Neural cell (in vitro differentiated cells): ENCODE data around the gene ABCA12. TPM values are rescaled to one million over a fixed set of nuclear protein-coding genes. Genes with fewer than 3 reads are reported as not detected.

Source experiments
- H2AFZ ChIP-seq: fragments of 200-600, 300-800 bp; sonication (generic), shearing (Covaris generic); 2 replicates; pipeline ENCODE4 v1.6.0; 2014; ENCODE audit warnings: low read depth, mild to moderate bottlenecking, antibody characterized with exemption, low read length, moderate library complexity
- H3F3A ChIP-seq: fragments of 200-600 bp; shearing (Covaris generic); 2 replicates; pipeline ENCODE4 v1.6.1; 2016; ENCODE audit warnings: mild to moderate bottlenecking, moderate library complexity, mixed read lengths, antibody characterized with exemption, low read length; ENCODE audit not compliant: insufficient read depth, poor library complexity, severe bottlenecking
- H3K27ac ChIP-seq: fragments of 200-600, 300-800 bp; sonication (generic), shearing (Covaris generic); 2 replicates; pipeline ENCODE4 v1.5.1; 2014; ENCODE audit warnings: mild to moderate bottlenecking, low read length, moderate library complexity
- H3K27me3 ChIP-seq: fragments of 300-800, 200-600 bp; sonication (generic), shearing (Covaris generic); 2 replicates; pipeline ENCODE4 v1.6.0; 2014; ENCODE audit warnings: mild to moderate bottlenecking, low read depth, low read length, moderate library complexity; ENCODE audit not compliant: insufficient read depth
- H3K36me3 ChIP-seq: fragments of 300-800, 200-600 bp; sonication (generic), shearing (Covaris generic); 2 replicates; pipeline ENCODE4 v1.5.1; 2014; ENCODE audit warnings: mild to moderate bottlenecking, antibody characterized with exemption, low read length, moderate library complexity; ENCODE audit not compliant: insufficient read depth
- H3K4me2 ChIP-seq: fragments of 300-800, 200-600 bp; sonication (generic), shearing (Covaris generic); 2 replicates; pipeline ENCODE4 v1.6.0; 2014; ENCODE audit warnings: mild to moderate bottlenecking, low read length
- H3K4me3 ChIP-seq: fragments of 300-800, 200-600 bp; sonication (generic), shearing (Covaris generic); 2 replicates; pipeline ENCODE4 v1.5.1; 2014; ENCODE audit warnings: mild to moderate bottlenecking, low read length, moderate library complexity
- H3K79me2 ChIP-seq: fragments of 200-600 bp; shearing (Covaris generic); replicated peaks from 2 replicates; pipeline ENCODE4 v1.6.0; 2014; ENCODE audit warnings: mild to moderate bottlenecking, low read length, moderate library complexity; ENCODE audit not compliant: insufficient read depth
- H3K9ac ChIP-seq: fragments of 300-800, 200-600 bp; sonication (generic), shearing (Covaris generic); 2 replicates; pipeline ENCODE4 v1.6.1; 2016; ENCODE audit warnings: mild to moderate bottlenecking, low read length, mixed read lengths
- H3K9me2 ChIP-seq: fragments of 200-600 bp; shearing (Covaris generic); 2 replicates; pipeline ENCODE4 v1.6.1; 2016; ENCODE audit warnings: mild to moderate bottlenecking, low read length, mixed read lengths; ENCODE audit not compliant: insufficient read depth
- H3K9me3 ChIP-seq: fragments of 200-600, 300-800 bp; sonication (generic), shearing (Covaris generic); 2 replicates; pipeline ENCODE4 v1.6.1; 2016; ENCODE audit warnings: mild to moderate bottlenecking, mixed run types, low read length, moderate library complexity, mixed read lengths
- H4K20me1 ChIP-seq: fragments of 200-600 bp; shearing (Covaris generic); 2 replicates; pipeline ENCODE4 v1.6.1; 2016; ENCODE audit warnings: mild to moderate bottlenecking, mixed run types; ENCODE audit not compliant: insufficient read depth
- CTCF ChIP-seq: fragments of 450-650 bp; IDR thresholded peaks from 2 replicates; pipeline ENCODE4 v1.5.1; 2014; ENCODE audit warnings: antibody characterized with exemption, mild to moderate bottlenecking, moderate library complexity; ENCODE audit not compliant: poor library complexity, severe bottlenecking
- EP300 ChIP-seq: fragments of 450-650 bp; conservative IDR thresholded peaks from 2 replicates; pipeline ENCODE4 v1.6.1; 2014; ENCODE audit warnings: antibody characterized with exemption, mild to moderate bottlenecking, moderate library complexity; ENCODE audit not compliant: poor library complexity, severe bottlenecking
- EZH2 ChIP-seq: fragments of 200-600, 300-800 bp; shearing (Covaris generic), sonication (generic); IDR thresholded peaks from 2 replicates; pipeline ENCODE4 v1.6.1; 2014; ENCODE audit warnings: antibody characterized with exemption, low read length, borderline replicate concordance, mild to moderate bottlenecking; ENCODE audit not compliant: insufficient read depth, poor library complexity, severe bottlenecking
- MXI1 ChIP-seq: fragments of 450-650 bp; conservative IDR thresholded peaks from 2 replicates; pipeline ENCODE4 v1.6.1; 2014; ENCODE audit warnings: antibody characterized with exemption, mild to moderate bottlenecking; ENCODE audit not compliant: poor library complexity, severe bottlenecking
- POLR2AphosphoS5 ChIP-seq: IDR thresholded peaks from 2 replicates; pipeline ENCODE4 v1.6.1; 2012
- RAD21 ChIP-seq: fragments of 450-650 bp; conservative IDR thresholded peaks from 2 replicates; pipeline ENCODE4 v1.6.1; 2014; ENCODE audit warnings: antibody characterized with exemption, mild to moderate bottlenecking, moderate library complexity
- REST ChIP-seq: IDR thresholded peaks from 2 replicates; pipeline ENCODE4 v1.6.1; 2012; ENCODE audit warnings: borderline replicate concordance
- SMC3 ChIP-seq: fragments of 450-650 bp; conservative IDR thresholded peaks from 2 replicates; pipeline ENCODE4 v1.6.1; 2014; ENCODE audit warnings: antibody characterized with exemption, mild to moderate bottlenecking, moderate library complexity; ENCODE audit not compliant: poor library complexity
- TAF1 ChIP-seq: IDR thresholded peaks from 2 replicates; pipeline ENCODE4 v1.6.1; 2012; ENCODE audit warnings: low read depth
- polyA plus RNA-seq: library from polyadenylated mRNA; depleted of rRNA; stranded (reverse); fragments of >200 nt; gene quantifications from 2 replicates; pipeline ENCODE4 v1.2.3, GENCODE V29; 2014

ABCA12 gene
- polyA plus RNA-seq, 1 donor from 2014 or later, result not detected

GRCh38 chr2:215020283-215020682 lies 118.1 kb downstream of the ABCA12 start:
- no peak for TF ChIP-seq EP300
- Histone ChIP-seq H4K20me1 (no peaks in the 10 kb centered on the region), H3K9me2 (no peaks in the 10 kb centered on the region), H3K4me2 (no peak overlapping the region), H3K79me2 (no peaks in the 10 kb centered on the region), H3K36me3 (no peaks in the 10 kb centered on the region), H3K4me3 (no peak overlapping the region), H2AFZ (no peak overlapping the region), H3K27me3 (no peaks in the 10 kb centered on the region), H3K27ac (no peak overlapping the region), H3K9ac (no peak overlapping the region), H3K9me3 (no peaks in the 10 kb centered on the region), H3F3A (no peaks in the 10 kb centered on the region)

- Histone ChIP-seq H3K9ac (no peak overlapping the region), H3K79me2 (no peaks in the 10 kb centered on the region), H3K36me3 (no peaks in the 10 kb centered on the region), H3K9me3 (no peaks in the 10 kb centered on the region), H3K27me3 (no peaks in the 10 kb centered on the region), H3K4me2 (no peak overlapping the region), H4K20me1 (no peaks in the 10 kb centered on the region), H3K4me3 (no peak overlapping the region), H3K9me2 (no peaks in the 10 kb centered on the region), H2AFZ (no peak overlapping the region), H3F3A (no peaks in the 10 kb centered on the region), H3K27ac (no peak overlapping the region)
- no peak for TF ChIP-seq CTCF
- TF ChIP-seq EZH2, result no peak
- no peak for TF ChIP-seq EP300
- TF ChIP-seq REST, result no peak
- TF ChIP-seq RAD21, result no peak
Observed at GRCh38 chr2:215019521-215020145, 118.8 kb downstream of the ABCA12 start.

- H3K9me3 ChIP-seq, result no peaks in the 10 kb centered on the region
- H3K79me2 ChIP-seq, result no peaks in the 10 kb centered on the region
- TF ChIP-seq REST, result no peak
- no peak for TF ChIP-seq MXI1
- no peak for TF ChIP-seq POLR2AphosphoS5
- TF ChIP-seq EZH2, result no peak
- TF ChIP-seq EP300, result no peak
- no peak for TF ChIP-seq TAF1
- no peak for TF ChIP-seq RAD21
- TF ChIP-seq SMC3, result no peak
- no peak for TF ChIP-seq CTCF
- H3K36me3 ChIP-seq, result no peaks in the 10 kb centered on the region
- no peaks in the 10 kb centered on the region for H4K20me1 ChIP-seq
- no peak overlapping the region for H3K4me3 ChIP-seq
- H3K9me2 ChIP-seq, result no peaks in the 10 kb centered on the region
- no peak overlapping the region for H3K4me2 ChIP-seq
- no peaks in the 10 kb centered on the region for H3F3A ChIP-seq
- H3K27me3 ChIP-seq, result no peaks in the 10 kb centered on the region
- no peak overlapping the region for H3K27ac ChIP-seq
- H3K9ac ChIP-seq, result no peak overlapping the region
- no peak overlapping the region for H2AFZ ChIP-seq
Observed at GRCh38 chr2:215019085-215019484, 119.3 kb downstream of the ABCA12 start.
